NCI-H1930 (cell line): ENCODE results near the gene WFDC1.

Experiments
- DNase-seq, 2 experiments: peaks; one replicate each; lab custom pipeline; 2025; lab: John Stamatoyannopoulos, UW

Gene WFDC1

DNA sequence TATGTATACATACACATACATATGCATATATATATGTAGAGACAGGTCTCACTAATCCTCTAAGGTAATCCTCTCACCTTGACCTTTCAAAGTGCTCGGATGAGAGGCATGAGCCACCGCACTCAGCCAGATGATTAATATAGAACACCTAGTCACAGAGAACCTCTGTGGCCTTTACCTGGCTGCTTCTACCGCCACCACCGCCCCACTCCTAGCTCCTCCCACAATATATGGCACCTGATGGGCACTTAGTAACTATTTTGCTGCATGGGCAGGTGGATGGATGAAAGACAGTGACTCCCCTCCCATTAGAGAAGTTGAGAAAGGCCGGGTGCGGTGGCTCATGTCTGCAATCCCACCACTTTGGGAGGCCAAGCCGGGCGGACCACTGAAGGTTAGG, 57.0 kb downstream of the WFDC1 start:
- no peak for DNase-seq

DNA sequence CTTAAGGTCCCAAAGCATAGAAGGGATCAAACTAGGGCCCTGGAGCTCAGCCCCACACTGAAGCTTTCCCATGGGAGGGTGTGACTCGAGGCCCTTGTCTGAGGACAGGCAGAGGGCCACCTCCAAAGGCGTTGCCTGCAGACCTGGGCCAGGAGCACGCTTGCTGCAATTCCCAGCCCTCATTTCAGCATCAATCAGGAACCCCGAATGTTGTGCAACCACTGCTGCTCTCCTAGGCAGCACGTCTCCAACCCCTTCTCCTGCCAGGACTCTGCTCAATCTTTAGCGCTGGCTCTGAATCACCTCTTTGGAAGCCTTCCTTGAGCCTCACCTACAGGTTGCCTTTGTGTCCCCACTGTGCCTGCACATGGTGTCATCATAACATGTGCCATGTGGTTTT, 59.6 kb downstream of the WFDC1 start:
- DNase-seq: no peak

- DNase-seq: no peak
Observed at GRCh38 chr16:84355149-84355548, 60.5 kb downstream of the WFDC1 start.

GRCh38 chr16:84356176-84356575, 61.5 kb downstream of the WFDC1 start:
- DNase-seq: no peak

- DNase-seq: no peak
Observed at GRCh38 chr16:84356591-84357116, 62.0 kb downstream of the WFDC1 start.

DNA sequence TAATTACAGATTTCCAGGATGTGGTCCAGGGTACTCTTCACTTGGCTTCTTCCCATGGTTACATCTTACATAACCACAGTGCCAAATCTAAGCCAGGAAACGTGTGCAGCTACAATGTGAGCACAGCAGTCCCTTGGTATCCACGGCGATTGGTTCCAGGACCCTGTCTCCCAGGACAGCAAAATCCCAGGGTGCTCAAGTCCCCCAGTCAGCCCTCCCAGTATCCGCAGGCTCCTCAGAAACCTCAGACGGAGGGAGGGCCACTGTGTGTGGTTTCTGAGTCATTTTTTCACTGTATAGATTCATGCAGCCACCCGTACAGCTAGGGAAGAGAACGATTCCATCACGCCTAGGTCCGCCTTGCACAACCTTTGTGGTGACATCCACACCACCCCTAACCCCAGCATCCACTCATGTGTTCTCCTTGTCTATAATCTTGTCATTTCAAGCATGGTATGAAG, 62.5 kb downstream of the WFDC1 start:
- DNase-seq: no peak

DNA sequence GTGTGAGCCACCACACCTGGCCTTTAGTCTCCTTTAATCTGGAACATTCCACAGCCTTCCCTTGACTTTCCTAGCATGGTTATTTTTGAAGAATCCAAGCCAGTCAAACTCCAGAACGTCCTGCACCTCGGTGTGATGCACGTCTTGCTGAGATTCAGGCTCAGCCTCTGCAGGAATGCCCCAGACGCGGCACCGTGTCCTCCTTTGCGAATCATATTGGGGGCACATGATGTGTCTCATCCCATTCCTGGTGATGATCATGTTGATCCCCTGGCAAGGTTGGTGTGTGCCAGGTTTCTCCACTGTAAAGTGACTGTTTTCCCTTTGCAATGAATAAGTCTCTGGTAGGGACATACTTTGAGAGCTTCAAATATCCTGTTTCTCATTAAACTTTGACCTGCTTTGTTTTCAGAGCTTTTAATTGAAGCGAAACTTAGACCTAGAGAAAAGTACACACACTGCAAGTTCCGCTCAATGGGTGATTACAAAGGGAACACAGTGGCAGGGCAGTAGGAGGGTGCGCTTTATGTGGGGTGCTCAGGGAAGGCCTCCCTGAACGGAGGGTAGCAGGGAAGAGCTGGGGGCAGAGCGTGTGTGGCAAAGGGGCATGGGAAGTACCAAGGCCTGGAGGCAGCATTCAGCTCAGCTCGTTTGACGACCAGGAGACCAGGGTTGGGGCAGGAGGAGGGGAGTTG, 64.1 kb downstream of the WFDC1 start:
- DNase-seq: no peak

- no peak for DNase-seq
Observed at GRCh38 chr16:84359326-84359725, 64.6 kb downstream of the WFDC1 start.

DNA sequence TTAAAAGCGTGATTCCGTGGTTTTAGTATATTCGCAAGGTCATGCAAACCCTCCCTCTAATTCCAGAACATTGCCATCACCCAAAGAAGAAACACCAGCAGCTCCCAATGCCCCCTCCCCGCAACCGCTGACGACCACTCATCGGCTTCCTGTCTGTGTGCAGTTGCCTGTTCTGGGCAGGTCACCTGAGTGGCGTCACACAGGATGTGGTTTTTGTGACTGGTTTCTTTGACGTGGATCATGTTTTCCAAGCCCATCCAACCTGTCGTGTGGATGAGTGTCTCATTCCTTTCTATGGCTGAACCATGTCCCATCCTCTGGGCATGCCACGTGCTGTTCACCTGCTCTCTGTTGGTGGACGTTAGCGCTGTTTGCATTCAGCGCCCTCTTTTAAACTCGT, 65.5 kb downstream of the WFDC1 start:
- DNase-seq: no peak

DNA sequence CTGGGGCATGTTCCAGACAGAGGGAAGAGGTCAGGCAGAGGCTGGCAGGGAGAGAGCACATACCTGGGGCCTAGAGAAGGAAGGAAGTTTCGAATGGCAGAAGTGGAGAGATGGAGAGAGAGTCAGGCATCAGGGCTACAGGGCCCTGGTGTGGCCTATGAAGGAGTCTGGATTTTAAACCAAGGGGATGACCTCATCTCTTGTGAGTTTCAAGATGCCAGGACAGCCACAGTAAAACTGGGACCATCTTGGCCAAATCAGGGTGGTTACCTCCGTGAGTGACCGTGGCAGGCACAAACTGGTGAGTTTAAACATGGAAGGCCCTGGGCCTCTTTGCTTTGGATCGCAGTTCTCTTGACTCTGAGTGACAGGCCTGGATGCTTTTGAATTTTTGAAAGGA, 66.1 kb downstream of the WFDC1 start:
- no peak for DNase-seq

DNA sequence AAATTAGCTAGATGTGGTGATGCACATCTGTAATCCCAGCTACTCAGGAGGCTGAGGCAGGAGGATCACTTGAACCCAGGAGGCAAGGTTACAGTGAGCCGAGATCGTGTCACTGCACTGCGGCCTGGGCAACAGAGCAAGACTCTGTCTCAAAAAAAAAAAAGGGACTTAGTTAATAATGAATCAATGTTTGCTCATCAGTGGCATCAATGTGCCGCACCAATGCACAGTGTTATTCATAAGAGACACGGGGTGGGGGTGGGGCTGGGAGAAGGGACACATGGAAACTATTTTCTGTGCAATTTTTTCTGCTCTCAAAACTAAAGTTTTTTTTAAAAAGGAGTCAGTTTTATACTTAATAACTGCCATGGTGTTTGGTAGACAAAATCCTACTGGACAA, 66.9 kb downstream of the WFDC1 start:
- no peak for DNase-seq

DNA sequence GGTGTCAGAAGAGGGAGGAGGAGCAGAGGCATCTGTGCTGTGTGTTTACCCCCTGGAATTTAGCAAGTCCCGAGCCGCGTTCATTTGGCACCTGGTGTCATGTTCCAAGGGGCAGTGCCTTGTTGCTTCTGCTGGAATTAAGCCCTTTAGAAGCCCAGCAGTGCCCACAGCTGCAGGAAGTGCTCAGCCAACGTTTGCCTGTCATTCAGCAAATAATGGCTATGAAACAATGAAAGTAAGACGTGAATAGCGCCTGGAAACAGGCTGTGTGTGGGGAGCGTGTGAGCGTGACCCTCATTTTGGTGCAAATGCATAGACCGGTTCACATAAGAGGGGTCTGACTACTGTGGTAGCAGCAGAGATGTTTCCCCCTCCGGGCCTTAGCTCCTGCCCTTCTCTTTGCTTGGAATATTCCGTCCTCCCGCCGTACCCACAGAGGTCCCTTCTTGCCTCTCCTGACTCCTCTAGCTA, 67.8 kb downstream of the WFDC1 start:
- DNase-seq: no peak

DNA sequence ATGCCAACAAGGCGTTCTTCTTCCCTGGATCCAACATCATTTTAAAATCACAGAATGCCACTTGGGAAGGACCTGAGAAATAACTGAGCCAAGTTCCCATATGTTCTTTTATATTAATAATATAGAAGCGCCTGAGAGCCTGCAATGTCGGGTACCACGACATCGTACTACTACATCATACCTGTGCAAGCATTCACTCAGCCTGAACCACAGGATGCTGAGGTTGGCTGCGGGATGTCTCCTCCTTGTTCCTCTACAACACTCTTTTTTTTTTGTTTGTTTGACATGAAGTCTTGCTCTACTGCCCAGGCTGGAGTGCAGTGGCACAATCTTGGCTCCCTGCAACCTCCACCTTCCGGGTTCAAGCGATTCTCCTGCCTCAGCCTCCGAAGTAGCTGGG, 71.5 kb downstream of the WFDC1 start:
- no peak for DNase-seq

- no peak for DNase-seq
Observed at GRCh38 chr16:84367297-84367680, 72.6 kb downstream of the WFDC1 start.

DNA sequence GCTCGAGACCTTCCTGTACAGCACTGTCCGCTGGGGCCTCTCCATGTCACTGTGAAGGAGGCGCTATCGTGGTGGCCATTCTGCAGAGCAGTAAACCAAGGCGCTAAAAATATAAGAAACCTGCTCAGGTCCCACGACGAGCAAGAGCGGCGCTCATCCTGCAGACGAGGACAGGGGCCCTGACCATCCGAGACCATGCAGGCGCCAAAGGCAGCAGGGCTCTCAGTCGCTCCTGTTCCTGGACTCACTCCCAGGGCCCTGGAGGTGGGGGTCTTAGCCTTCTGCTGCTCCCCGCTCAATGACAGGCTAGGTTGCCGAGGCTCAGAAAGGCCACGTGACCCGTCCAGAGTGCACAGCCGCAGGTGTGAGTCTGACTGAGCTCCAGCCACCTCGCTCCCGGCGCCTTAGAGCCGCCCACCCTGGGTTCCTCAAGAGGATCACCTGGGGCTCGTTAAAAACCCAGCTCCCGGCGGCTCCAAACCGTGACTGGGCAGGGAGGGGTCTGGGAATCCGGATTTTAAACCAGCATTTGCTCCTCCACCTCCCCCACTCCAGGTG, 73.2 kb downstream of the WFDC1 start:
- no peak for DNase-seq

GRCh38 chr16:84368308-84368996, 73.8 kb downstream of the WFDC1 start, which contains the start of gene ATP2C2:
ATP2C2 (plus strand) TSS chr16:84368538; CDS start chr16:84368616, 78 bp downstream.
- no peak for DNase-seq

DNA sequence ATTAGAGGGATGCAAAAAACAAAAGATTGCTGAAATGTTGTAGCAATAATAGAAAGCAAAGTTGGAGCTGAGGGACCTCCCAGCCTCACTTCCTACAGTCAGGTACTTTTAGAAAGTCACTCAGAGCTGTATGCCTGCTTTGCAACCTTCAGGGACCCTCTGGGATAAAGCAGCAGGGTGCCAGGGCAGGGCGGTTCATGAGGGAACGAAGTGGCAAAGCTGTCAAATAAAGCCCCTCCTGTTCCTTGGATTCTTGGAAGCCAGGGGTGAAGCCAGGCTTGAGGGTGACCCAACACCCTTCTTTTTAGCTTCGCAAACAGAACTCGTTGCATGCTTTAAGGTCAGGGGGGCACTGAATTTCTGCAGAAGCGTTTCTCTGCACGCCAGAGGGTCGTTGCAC, 74.4 kb downstream of the WFDC1 start:
- DNase-seq: no peak

DNA sequence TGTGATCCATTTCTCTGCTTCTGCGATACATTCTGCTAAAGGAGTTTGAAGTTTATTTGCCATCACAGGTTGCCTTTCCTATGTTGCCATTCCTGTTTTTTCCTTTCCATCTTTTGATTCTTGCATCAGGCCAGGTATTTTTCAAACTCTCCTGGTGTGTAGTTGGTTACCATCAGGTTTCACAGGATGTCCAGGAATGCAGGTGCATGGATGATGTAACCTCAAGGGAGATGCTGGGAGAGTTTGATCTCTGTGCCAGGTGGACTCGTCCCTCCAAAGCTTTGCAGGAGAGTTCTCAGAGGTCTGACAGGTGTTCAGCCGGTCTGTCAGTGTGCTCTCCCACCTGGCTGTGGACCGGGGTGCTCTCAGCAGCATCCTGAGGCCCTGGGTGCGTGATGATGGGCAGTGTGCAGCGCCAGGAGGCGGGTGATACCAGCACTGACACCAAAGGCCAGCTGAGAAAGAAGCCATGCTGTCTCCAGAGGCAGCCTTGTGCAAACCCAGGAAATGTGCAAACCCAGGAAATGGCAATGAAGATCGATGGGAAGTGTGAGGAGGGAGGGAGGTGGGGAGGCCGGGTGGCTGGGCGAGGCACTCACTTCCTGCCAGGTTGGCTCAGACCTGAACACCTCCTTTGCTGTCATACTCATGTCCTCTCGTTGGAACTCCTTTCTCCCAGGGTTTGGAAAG, 75.4 kb downstream of the WFDC1 start:
- DNase-seq: no peak

GRCh38 chr16:84370723-84371552, 76.3 kb downstream of the WFDC1 start:
- no peak for DNase-seq

GRCh38 chr16:84371553-84371865, 76.8 kb downstream of the WFDC1 start:
- no peak for DNase-seq

DNA sequence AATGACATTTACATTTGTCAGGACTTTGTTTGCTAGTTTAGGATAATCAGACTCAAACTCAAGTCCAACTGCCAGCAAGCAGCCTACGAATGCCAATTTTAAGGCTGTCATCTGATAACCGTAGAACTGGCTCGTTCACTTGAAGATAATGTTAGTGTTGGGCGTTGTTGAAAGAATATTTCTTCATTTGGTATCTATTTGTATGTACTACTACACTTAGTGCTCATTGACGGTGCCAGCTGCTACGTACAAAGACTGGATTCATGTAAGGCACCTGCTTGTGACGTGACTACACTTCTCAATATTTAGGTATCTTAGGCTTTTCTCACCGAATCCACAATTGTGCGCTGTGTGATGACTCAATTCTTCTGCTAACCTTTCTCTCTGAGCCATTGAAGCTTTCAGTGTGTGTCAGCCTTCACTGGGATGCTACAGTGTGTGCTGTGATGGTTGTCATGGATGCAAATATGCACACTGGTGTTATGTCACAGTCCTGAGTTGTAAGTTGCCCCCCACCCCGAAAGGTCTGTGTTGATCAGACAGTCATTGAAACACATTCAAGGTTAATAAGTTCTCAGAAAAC, 79.3 kb downstream of the WFDC1 start:
- no peak for DNase-seq
